Tibial artery (tissue), 4 donors: ENCODE measurements around the gene SLC22A1.
"Not testable (repeated sequence)": the region's sequence is repeated elsewhere in the genome, so short reads cannot be mapped to it uniquely, and the experiment has no call there.

Experiments used
- DNase-seq, 2 donors: peaks; one replicate each; pipeline ENCODE4 v3.0.0-alpha.2; 2019
- H3K27ac ChIP-seq, 2 donors: fragments of 200-600 bp; sonication (generic) in 1 of 2; 1 replicate in 1 of 2; 2 replicates in 1 of 2; pipeline ENCODE4 v1.5.1; 2018 to 2019; ENCODE audit warnings: mild to moderate bottlenecking in 1 of 2
- H3K27me3 ChIP-seq, 2 donors: fragments of 200-600 bp; sonication (generic) in 1 of 2; one replicate each; pipeline versions ENCODE4 v1.5.1 to v1.6.0; 2016 to 2019
- H3K36me3 ChIP-seq, 3 donors: fragments of 200-600 bp; sonication (generic) in 2 of 3; one replicate each; pipeline ENCODE4 v1.5.1; 2016 to 2019; ENCODE audit warnings: mild to moderate bottlenecking in 2 of 3
- H3K4me1 ChIP-seq, 4 donors: fragments of 200-600 bp; sonication (generic) in 2 of 4; 1 replicate in 3 of 4; 2 replicates in 1 of 4; pipeline ENCODE4 v1.5.1; 2016 to 2019
- H3K4me3 ChIP-seq, 2 donors: fragments of 200-600 bp; sonication (generic) in 1 of 2; 1 replicate in 1 of 2; 2 replicates in 1 of 2; pipeline ENCODE4 v1.5.1; 2018 to 2019; ENCODE audit warnings: mild to moderate bottlenecking in 2 of 2
- H3K9me3 ChIP-seq, 3 donors: fragments of 200-600 bp; sonication (generic) in 1 of 3; one replicate each; pipeline ENCODE4 v1.5.1; 2016 to 2019
- intact Hi-C: fragments of 100-400 bp; cut with DNase I; formaldehyde crosslinking; loops from one replicate; pipeline ENCODE4 v1.15.0; 2023; ENCODE audit warnings: low total_unique reads
- TF ChIP-seq, protein P1 (sequence below), 2 experiments: fragments of 200-600 bp in 1 of 2; fragments of 450-650 bp in 1 of 2; IDR thresholded peaks; one replicate each; pipeline ENCODE4 v1.5.1; 2017 to 2019; ENCODE audit warnings: antibody characterized with exemption in 2 of 2, mild to moderate bottlenecking in 1 of 2, moderate library complexity in 1 of 2

Gene SLC22A1

DNA sequence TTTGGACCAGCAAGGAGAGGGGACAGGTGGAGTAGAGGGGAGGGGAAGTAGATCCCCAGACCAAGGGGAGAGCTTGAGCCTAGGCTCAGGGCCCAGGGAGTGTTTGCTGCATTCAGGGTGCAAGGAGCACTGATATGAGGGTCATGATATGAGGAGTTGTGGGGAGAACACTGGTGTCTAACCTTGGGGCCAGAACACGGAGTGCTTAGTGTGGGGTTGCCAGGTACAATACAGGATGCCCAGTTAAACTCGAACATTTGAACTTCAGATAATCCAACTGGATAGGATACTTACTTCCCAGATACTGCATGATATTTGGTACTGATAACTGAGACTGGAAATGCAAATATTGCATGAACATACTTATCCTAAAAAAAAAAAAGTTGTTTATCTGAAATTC lies 2.4 kb downstream of the SLC22A1 start:
- no peak for DNase-seq
- intact Hi-C loops, result no loop called here
- Histone ChIP-seq H3K4me1 (no peaks in the 10 kb centered on the region), H3K27ac (no peak overlapping the region), H3K27me3 (no peaks in the 10 kb centered on the region), H3K4me3 (no peak overlapping the region), H3K36me3 (peaks cover 0 to 10% (median 0%) of the 10 kb centered on the region in 3 donors), H3K9me3 (no peaks in the 10 kb centered on the region)
- TF ChIP-seq, protein P1, sequence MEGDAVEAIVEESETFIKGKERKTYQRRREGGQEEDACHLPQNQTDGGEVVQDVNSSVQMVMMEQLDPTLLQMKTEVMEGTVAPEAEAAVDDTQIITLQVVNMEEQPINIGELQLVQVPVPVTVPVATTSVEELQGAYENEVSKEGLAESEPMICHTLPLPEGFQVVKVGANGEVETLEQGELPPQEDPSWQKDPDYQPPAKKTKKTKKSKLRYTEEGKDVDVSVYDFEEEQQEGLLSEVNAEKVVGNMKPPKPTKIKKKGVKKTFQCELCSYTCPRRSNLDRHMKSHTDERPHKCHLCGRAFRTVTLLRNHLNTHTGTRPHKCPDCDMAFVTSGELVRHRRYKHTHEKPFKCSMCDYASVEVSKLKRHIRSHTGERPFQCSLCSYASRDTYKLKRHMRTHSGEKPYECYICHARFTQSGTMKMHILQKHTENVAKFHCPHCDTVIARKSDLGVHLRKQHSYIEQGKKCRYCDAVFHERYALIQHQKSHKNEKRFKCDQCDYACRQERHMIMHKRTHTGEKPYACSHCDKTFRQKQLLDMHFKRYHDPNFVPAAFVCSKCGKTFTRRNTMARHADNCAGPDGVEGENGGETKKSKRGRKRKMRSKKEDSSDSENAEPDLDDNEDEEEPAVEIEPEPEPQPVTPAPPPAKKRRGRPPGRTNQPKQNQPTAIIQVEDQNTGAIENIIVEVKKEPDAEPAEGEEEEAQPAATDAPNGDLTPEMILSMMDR (IDR thresholded peaks at IDR 0.05), result no peak

DNA sequence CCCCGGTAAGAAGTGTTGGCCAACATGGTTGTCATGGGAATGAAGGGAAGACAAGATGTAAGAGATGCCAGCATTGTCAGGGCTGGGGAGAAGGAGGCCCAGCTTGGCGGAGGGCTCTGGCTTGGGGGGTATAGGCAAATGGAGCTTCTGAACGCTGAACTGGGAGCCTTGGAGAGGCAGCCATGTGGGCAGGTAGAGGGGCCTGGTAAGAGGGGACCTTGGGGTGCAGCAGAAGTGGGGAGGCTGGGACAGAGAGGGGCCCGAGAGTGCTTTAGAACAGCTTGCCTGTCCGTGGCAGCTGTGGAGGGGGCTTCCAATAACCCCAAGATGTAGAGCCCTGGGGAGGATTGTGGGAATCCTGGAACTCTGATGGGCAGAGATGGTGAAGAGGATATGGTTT lies 3.0 kb downstream of the SLC22A1 start:
- Histone ChIP-seq H3K27ac (no peak overlapping the region), H3K27me3 (no peaks in the 10 kb centered on the region), H3K9me3 (no peaks in the 10 kb centered on the region), H3K36me3 (peaks cover 0 to 12% (median 0%) of the 10 kb centered on the region in 3 donors), H3K4me3 (no peak overlapping the region), H3K4me1 (no peaks in the 10 kb centered on the region)
- TF ChIP-seq, protein P1 (IDR thresholded peaks at IDR 0.05), result no peak
- no peak for DNase-seq
- intact Hi-C loops, result no loop called here

DNA sequence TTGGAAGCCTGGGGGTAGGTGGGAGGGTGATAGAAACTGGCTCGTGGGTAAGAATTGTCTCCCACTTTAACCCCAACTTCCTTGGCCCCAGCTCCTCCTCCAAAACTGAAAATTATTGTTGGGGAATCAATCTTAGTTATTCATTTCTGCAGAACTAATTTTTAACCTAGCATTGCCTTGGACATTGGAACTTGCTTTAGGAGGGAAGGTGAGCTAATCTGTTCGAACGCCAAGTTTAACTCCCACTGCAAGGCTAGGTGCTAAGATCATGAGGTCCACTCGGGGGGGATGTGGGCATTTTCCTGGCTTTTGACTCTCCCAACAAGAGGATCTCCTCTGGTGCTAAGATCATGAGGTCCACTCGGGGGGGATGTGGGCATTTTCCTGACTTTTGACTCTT lies 3.5 kb downstream of the SLC22A1 start:
- H3K36me3 ChIP-seq, result peaks cover 0 to 12% (median 0%) of the 10 kb centered on the region in 3 donors
- H3K4me1 ChIP-seq, H3K27ac ChIP-seq, H3K4me3 ChIP-seq, intact Hi-C loops, H3K9me3 ChIP-seq, DNase-seq, H3K27me3 ChIP-seq: not testable (repeated sequence)

DNA sequence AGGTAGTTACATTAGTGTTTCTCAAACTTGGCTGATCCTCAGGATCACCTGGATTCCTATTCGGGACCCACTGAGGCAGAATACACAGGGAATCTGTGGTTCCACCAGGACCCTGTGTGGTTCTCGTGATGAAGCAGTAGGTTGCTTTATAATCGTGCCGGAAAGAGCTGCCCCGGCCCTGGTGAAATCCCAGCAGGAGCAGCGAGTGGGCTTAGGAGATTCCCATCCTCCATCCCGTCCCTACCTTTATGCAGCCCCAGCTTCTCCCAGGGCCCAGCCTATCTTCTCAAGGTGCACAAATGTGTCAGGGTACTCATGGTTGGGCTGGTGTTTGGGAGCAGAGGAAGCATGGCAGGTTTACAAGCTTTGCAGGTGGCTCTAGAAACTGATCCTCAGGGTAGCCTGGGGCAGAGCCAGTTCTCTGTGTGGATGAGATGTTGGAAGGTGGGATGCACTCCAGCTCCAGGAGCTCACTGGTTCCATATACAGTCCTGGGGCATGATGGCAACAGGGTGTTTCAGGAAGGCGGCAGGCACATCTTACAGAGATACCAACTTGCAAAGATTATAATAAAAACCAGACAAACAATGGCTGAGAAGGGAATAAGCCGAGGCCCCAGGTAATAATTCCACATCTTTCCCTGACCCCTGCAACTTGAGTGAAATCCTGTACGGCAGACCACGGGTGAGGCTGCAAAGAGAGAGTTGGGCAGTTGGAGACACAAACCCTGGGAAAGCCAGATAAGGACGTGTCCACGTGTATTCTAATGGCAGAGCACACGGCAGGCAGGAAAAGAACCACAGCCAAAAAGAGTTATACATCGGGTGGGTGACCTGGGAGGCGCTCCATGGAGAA lies 5.9 kb downstream of the SLC22A1 start:
- TF ChIP-seq, protein P1 (IDR thresholded peaks at IDR 0.05), result no peak
- no peaks in the 10 kb centered on the region for H3K9me3 ChIP-seq
- no peak for DNase-seq
- peaks cover 0 to 4% (median 0%) of the 10 kb centered on the region in 3 donors for H3K36me3 ChIP-seq
- no peak overlapping the region for H3K4me3 ChIP-seq
- no peaks in the 10 kb centered on the region for H3K27me3 ChIP-seq
- H3K4me1 ChIP-seq, result peaks cover 0 to 8% (median 0%) of the 10 kb centered on the region in 4 donors
- intact Hi-C loops, result no loop called here
- H3K27ac ChIP-seq, result no peak overlapping the region

DNA sequence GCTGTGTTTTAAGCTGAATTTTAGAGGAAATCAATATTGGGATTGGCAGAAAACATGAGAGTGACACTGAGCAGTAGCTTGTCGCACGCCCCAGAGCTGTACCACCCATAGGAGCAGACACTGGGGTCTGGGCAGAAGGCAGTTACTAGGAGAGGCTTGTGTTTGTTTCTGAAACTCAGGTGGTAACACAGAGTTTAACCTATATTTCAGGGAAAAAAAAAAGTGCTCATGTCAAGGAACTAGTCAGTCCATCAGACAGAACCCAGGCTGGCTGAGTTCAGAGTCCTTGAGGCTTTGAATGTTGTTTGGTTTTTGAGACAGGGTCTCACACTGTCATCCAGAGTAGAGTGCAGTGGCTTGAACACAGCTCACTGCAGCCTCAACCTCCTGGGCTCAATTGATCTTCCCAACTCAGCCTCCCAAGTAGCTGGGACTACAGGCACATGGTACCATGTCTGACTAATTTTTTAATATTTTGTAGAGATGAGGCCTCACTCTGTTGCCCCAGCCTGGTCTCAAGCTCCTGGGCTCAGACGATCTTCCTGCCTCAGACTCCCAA lies 6.6 kb downstream of the SLC22A1 start:
- no peak overlapping the region for H3K4me3 ChIP-seq
- TF ChIP-seq, protein P1 (IDR thresholded peaks at IDR 0.05), result no peak
- peaks cover 0 to 4% (median 0%) of the 10 kb centered on the region in 3 donors for H3K36me3 ChIP-seq
- no peaks in the 10 kb centered on the region for H3K9me3 ChIP-seq
- no peaks in the 10 kb centered on the region for H3K27me3 ChIP-seq
- H3K27ac ChIP-seq, result no peak overlapping the region
- H3K4me1 ChIP-seq, result peaks cover 0 to 15% (median 2%) of the 10 kb centered on the region in 4 donors
- no peak for DNase-seq
- intact Hi-C loops, result no loop called here

DNA sequence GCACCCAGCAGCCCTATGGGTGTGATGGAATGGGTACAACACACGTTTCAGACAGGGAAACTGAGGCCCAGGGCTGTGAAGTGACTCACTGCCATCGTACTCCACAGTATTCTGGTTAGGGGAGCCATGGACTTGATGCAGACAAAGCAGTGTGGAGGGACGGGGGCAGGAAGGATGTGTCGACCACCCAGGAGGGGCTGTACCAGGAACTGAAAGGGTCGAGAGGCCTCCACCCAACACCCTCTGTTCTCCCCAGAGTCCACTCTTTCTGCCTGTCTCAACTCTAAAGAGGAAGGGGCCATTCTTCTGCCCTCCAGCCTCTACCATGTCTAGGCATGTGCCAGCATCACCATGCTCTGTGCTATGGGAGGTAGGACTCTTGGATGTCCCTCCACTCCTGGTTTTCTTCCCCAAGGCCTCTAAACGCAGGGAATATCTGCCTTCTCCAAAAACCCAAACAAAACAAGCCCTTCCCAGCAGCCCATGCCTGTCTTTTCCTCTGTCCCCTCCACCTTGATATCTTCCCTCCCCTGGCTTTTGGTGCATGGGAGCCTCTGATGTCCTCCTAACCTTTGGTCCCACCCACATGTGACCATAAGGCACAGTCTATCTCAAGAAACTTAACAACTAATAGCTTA lies 7.4 kb downstream of the SLC22A1 start:
- intact Hi-C loops, result no loop called here
- no peak for DNase-seq
- H3K27me3 ChIP-seq, result no peaks in the 10 kb centered on the region
- H3K27ac ChIP-seq, result no peak overlapping the region
- peaks cover 0 to 4% (median 0%) of the 10 kb centered on the region in 3 donors for H3K36me3 ChIP-seq
- TF ChIP-seq, protein P1 (IDR thresholded peaks at IDR 0.05), result no peak
- H3K9me3 ChIP-seq, result no peaks in the 10 kb centered on the region
- H3K4me1 ChIP-seq, result peaks cover 0 to 18% (median 2%) of the 10 kb centered on the region in 4 donors
- no peak overlapping the region for H3K4me3 ChIP-seq
